RPMI8226 (cell line): ENCODE data around the gene HOXB5.

Experiments used
- DNase-seq: peaks from one replicate; pipeline ENCODE4 v3.0.0-alpha.2; 2015

HOXB5 gene

GRCh38 chr17:48545022-48545375 is 48.6 kb downstream of the HOXB5 start, which contains the start of gene HOXB2:
HOXB2 (minus strand) TSS chr17:48545109; CDS start chr17:48544911, 198 bp downstream.
- DNase-seq: no peak

- no peak for DNase-seq
Observed at GRCh38 chr17:48544349-48545021, 49.1 kb downstream of the HOXB5 start.

- no peak for DNase-seq
Observed at GRCh38 chr17:48543854-48544348, 49.7 kb downstream of the HOXB5 start.

- peak; percentile 47 for DNase-seq
Observed at GRCh38 chr17:48543107-48543853, 50.3 kb downstream of the HOXB5 start.

GRCh38 chr17:48542698-48543106 is 50.9 kb downstream of the HOXB5 start:
- no peak for DNase-seq

- no peak for DNase-seq
Observed at GRCh38 chr17:48542114-48542656, 51.4 kb downstream of the HOXB5 start.

- DNase-seq: no peak
Observed at GRCh38 chr17:48541577-48542113, 51.9 kb downstream of the HOXB5 start.
